ENCODE results near the gene TNIP3. TPM values are rescaled to one million over a fixed set of nuclear protein-coding genes. Genes with fewer than 3 reads are reported as not detected.
"Not testable (repeated sequence)": the region's sequence is repeated elsewhere in the genome, so short reads cannot be mapped to it uniquely, and the experiment has no call there.

The TNIP3 gene
- total RNA-seq, 2 donors from 2014 or later: 0.11 TPM; not detected in 1

DNA sequence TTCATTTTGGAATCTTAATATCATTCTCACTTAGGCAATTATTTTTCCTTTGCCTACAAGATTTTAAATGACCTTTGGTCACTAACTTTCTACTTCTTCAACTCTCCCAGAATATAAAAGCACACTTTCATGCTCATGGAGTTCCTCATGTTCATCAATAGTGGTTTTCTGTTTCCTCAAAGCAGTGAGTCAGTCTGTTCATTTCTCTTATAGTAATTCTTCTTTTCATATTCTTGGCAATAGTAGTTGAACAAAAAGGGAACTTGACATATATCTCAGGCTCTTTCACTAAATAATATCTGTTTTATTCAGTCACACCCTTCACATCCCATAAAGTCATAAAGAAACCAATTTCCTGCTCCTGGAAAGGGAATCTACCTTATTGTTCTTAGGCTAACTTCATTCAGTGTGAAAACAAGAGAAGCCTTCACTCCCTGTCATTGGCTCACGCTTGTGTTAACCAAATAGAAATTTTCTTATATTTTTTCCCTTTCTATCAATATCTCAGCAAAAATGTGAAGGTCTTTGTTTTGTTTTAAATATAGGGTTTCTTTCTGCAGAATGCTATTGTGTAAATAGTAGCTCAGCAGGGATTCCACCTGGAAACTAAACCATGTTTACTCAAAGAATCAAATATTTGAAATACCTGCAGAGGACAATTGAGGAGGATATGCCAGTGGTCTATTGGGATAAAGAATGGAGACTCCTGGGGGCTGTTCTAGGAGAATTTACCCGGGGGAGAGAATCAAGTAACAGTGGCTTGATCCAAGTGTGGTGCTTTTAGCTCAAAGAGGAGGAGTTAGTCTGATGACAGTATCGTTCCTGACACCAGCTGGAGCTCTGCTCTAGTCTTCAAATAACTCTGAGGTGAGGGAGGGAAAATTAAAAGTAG lies 13.4 kb upstream of the TNIP3 start:
- no peaks in the 10 kb centered on the region for H3K9me3 ChIP-seq (ENCODE audit: control insufficient read depth, low read length)
- Mint-ChIP-seq H3K27ac (no peak overlapping the region), H3K9me3 (no peaks in the 10 kb centered on the region), H3K4me1 (peaks cover 12% of the 10 kb centered on the region), H3K27me3 (ENCODE audit: insufficient read depth) (peaks cover 2% of the 10 kb centered on the region), H3K4me3 (no peak overlapping the region), H3K36me3 (ENCODE audit: low read depth) (no peaks in the 10 kb centered on the region)
- H3K4me3 ChIP-seq (ENCODE audit: low read length): peak overlapping the region; percentile 42
- no peak overlapping the region for H3K27ac ChIP-seq (ENCODE audit: low read depth, low read length)
- DNase-seq: peak; percentile 54
- H3K9ac ChIP-seq (ENCODE audit: extremely low read depth, low read length, poor library complexity, severe bottlenecking): no peak overlapping the region
- WGBS, 2 experiments (ENCODE audit: insufficient coverage in 1 of 2, insufficient read length in 1 of 2): 17 to 36% methylated on average over 1 to 3 of the region's 3 CpGs
- no peaks in the 10 kb centered on the region for H3K36me3 ChIP-seq (ENCODE audit: control insufficient read depth, insufficient read depth, low read length)
- no peaks in the 10 kb centered on the region for H3K27me3 ChIP-seq (ENCODE audit: control insufficient read depth, insufficient read depth, low read length, poor library complexity, severe bottlenecking)
- peaks cover 6% of the 10 kb centered on the region for H3K4me1 ChIP-seq (ENCODE audit: control insufficient read depth, insufficient read depth, low read length)
- TF ChIP-seq, protein P1, sequence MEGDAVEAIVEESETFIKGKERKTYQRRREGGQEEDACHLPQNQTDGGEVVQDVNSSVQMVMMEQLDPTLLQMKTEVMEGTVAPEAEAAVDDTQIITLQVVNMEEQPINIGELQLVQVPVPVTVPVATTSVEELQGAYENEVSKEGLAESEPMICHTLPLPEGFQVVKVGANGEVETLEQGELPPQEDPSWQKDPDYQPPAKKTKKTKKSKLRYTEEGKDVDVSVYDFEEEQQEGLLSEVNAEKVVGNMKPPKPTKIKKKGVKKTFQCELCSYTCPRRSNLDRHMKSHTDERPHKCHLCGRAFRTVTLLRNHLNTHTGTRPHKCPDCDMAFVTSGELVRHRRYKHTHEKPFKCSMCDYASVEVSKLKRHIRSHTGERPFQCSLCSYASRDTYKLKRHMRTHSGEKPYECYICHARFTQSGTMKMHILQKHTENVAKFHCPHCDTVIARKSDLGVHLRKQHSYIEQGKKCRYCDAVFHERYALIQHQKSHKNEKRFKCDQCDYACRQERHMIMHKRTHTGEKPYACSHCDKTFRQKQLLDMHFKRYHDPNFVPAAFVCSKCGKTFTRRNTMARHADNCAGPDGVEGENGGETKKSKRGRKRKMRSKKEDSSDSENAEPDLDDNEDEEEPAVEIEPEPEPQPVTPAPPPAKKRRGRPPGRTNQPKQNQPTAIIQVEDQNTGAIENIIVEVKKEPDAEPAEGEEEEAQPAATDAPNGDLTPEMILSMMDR (conservative IDR thresholded peaks at IDR 0.05): no peak

DNA sequence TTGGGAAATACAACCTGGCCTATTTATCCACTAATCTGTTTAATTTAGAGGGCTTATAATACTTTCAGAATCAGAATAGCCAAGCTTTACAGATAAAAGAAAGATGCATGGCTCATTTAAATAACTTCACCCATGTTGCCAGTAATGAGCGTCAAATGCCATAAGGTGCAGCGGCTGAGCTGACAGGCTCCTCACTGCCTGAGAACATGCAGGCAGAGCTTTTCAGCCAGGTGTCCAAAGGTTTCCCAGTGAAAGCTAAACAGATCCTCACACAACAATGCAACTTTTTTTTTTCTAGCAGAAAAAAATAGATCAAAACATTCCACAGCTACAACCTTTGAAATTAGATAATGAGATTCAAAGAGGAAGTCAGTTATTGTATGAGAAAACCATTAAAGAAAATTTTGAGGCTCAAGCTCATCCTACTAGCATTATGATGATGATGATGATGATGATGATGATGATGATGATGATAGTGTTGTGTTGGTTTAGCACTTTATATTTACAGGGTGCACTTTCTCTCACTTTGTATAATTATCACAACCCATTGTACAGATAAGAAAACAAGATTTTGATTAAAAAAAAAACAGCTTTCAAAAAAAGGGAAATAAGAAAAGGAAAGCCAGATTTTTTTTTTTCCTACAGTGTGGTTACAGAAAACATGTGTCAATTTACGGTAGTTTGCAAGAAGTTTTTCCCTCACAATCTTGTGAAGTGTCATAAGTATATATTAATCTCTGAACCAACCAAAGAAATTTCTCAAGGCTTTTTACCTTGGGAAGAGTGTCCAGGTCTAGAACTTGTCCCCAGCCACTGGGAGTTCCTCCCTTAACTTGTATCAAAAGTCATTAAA lies 12.2 kb upstream of the TNIP3 start:
- H3K4me3 Mint-ChIP-seq: no peak overlapping the region
- Histone ChIP-seq H3K36me3 (ENCODE audit: control insufficient read depth, insufficient read depth, low read length) (no peaks in the 10 kb centered on the region), H3K4me1 (ENCODE audit: control insufficient read depth, insufficient read depth, low read length) (peaks cover 6% of the 10 kb centered on the region), H3K9ac (ENCODE audit: extremely low read depth, low read length, poor library complexity, severe bottlenecking) (no peak overlapping the region), H3K4me3 (ENCODE audit: low read length) (no peak overlapping the region), H3K27me3 (ENCODE audit: control insufficient read depth, insufficient read depth, low read length, poor library complexity, severe bottlenecking) (no peaks in the 10 kb centered on the region), H3K9me3 (ENCODE audit: control insufficient read depth, low read length) (no peaks in the 10 kb centered on the region), H3K27ac (ENCODE audit: low read depth, low read length) (no peak overlapping the region)
- no peak for DNase-seq
- H3K27ac Mint-ChIP-seq: no peak overlapping the region
- peaks cover 2% of the 10 kb centered on the region for H3K27me3 Mint-ChIP-seq (ENCODE audit: insufficient read depth)
- TF ChIP-seq, protein P1 (conservative IDR thresholded peaks at IDR 0.05): no peak
- no peaks in the 10 kb centered on the region for H3K9me3 Mint-ChIP-seq
- H3K4me1 Mint-ChIP-seq: peaks cover 12% of the 10 kb centered on the region
- 92 to 100% methylated on average over 2 of the region's 3 CpGs for WGBS, 2 experiments (ENCODE audit: insufficient coverage in 1 of 2, insufficient read length in 1 of 2)
- no peaks in the 10 kb centered on the region for H3K36me3 Mint-ChIP-seq (ENCODE audit: low read depth)

DNA sequence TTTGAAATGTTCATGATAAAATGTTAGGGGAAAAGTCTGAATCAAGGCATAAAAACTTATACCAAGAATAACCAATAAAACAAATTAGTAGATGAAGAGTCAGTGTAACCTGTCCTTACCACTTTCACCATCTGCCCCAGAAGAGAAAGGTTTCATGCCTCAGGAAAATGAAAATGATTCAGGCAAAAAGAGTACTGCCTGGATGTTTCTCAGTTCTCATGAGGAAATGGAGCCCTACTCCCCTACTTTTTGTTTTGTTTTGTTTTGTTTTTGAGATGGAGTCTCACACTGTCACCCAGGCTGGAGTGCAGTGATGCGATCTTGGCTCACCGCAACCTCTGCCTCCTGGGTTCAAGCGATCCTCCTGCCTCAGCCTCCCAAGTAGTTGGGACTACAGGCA lies 7.4 kb upstream of the TNIP3 start:
- 94% methylated on average over 3 of the region's 3 CpGs; no CpG with 5 or more reads in 1 of the 2 experiments for WGBS, 2 experiments (ENCODE audit: insufficient coverage in 1 of 2, insufficient read length in 1 of 2)
- H3K9me3 Mint-ChIP-seq; H3K27ac ChIP-seq (ENCODE audit: low read depth, low read length); H3K4me3 ChIP-seq (ENCODE audit: low read length); H3K27me3 ChIP-seq (ENCODE audit: control insufficient read depth, insufficient read depth, low read length, poor library complexity, severe bottlenecking); H3K36me3 ChIP-seq (ENCODE audit: control insufficient read depth, insufficient read depth, low read length); H3K27me3 Mint-ChIP-seq (ENCODE audit: insufficient read depth); H3K4me1 Mint-ChIP-seq; H3K9ac ChIP-seq (ENCODE audit: extremely low read depth, low read length, poor library complexity, severe bottlenecking); H3K4me3 Mint-ChIP-seq; H3K4me1 ChIP-seq (ENCODE audit: control insufficient read depth, insufficient read depth, low read length); H3K27ac Mint-ChIP-seq; H3K9me3 ChIP-seq (ENCODE audit: control insufficient read depth, low read length); DNase-seq; H3K36me3 Mint-ChIP-seq (ENCODE audit: low read depth): not testable (repeated sequence)

All from endodermal cell (in vitro differentiated cells).